GM10248 (cell line): ENCODE results near the gene CDC20.
A peak's percentile ranks its signal among the peaks of the same experiment; 100 is the strongest.

Source experiments
- CTCF ChIA-PET: fragments of 300-600 bp; sonication (Branson Sonifier 250); formaldehyde crosslinking; extraction: SDS; loops from one replicate; lab custom pipeline; 2021; ENCODE audit warnings: antibody characterized with exemption; lab: Yijun Ruan, JAX
- POLR2A ChIA-PET: fragments of 350-650 bp; sonication (Branson Sonifier 250); formaldehyde crosslinking; extraction: SDS; loops from one replicate; lab custom pipeline; 2020; ENCODE audit warnings: antibody characterized with exemption; lab: Yijun Ruan, JAX
- DNase-seq: peaks from one replicate; pipeline ENCODE4 v3.0.0; 2012; ENCODE audit errors: extremely low spot score
- CTCF ChIP-seq: IDR thresholded peaks from 2 replicates; pipeline ENCODE4 v1.5.1; 2012; ENCODE audit warnings: mild to moderate bottlenecking, low read depth; ENCODE audit errors: extremely low read depth, missing control alignments, control extremely low read depth

The CDC20 gene

DNA sequence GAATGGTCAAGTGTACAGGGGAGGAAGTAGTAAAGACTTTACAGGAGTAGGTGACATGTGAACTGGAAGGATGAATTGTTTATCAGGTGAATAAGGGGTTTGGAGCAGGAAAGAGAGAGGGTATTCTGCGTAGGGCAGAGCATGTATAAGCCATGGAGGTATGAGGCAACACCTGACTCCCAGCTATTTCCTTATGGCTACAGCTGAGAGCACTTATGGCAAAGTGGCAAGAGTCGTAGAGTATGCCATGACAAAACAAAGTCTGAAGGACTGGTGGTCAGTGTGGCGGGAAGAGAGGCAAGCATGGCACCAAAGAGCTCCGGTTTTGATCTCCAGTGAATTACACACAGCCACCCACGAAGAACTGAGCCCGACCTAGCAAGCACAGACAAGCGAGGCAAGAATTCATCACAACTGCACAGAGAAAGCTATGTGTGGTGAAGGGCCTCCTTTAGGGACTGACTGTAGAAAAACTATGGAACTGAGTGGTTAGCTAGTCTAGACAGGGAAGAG, 18.0 kb downstream of the CDC20 start:
- no peak for DNase-seq
- no peak for TF ChIP-seq CTCF
- POLR2A ChIA-PET, result interaction anchor here (1.0 to 1.1 kb wide), 2 partner anchors 12 to 424 kb away, joined by 3 read pairs; no protein-coding TSS in a partner anchor
- CTCF ChIA-PET, result interaction anchor here (1.1 to 1.5 kb wide), 5 partner anchors 8 to 150 kb away, joined by 3 to 7 read pairs (median 4); partner anchors contain the start of gene ELOVL1

GRCh38 chr1:43377831-43378230, 19.1 kb downstream of the CDC20 start:
- ChIA-PET CTCF (interaction anchor here (1.1 to 1.3 kb wide), 5 partner anchors 8 to 20 kb away, joined by 3 to 4 read pairs (median 4); partner anchors contain the start of gene ELOVL1), POLR2A (interaction anchor here (0.6 kb wide), 1 partner anchor 1441 kb away, joined by 3 read pairs; no protein-coding TSS in a partner anchor)
- TF ChIP-seq CTCF, result no peak
- DNase-seq, result no peak

GRCh38 chr1:43379476-43379875, 20.7 kb downstream of the CDC20 start:
- no peak for DNase-seq
- ChIA-PET CTCF (interaction anchor here (1.1 kb wide), 1 partner anchor 152 kb away, joined by 3 read pairs; no protein-coding TSS in a partner anchor), POLR2A (no interaction called here)
- no peak for TF ChIP-seq CTCF

GRCh38 chr1:43381612-43382011, 22.8 kb downstream of the CDC20 start:
- TF ChIP-seq CTCF, result no peak
- POLR2A ChIA-PET, result interaction anchor here (1.1 kb wide), 1 partner anchor 13 kb away, joined by 6 read pairs; the partner anchor contains the start of gene ELOVL1
- no peak for DNase-seq
- CTCF ChIA-PET, result interaction anchor here (0.6 to 1.6 kb wide), 2 partner anchors 147 to 155 kb away, joined by 3 to 4 read pairs; no protein-coding TSS in a partner anchor

DNA sequence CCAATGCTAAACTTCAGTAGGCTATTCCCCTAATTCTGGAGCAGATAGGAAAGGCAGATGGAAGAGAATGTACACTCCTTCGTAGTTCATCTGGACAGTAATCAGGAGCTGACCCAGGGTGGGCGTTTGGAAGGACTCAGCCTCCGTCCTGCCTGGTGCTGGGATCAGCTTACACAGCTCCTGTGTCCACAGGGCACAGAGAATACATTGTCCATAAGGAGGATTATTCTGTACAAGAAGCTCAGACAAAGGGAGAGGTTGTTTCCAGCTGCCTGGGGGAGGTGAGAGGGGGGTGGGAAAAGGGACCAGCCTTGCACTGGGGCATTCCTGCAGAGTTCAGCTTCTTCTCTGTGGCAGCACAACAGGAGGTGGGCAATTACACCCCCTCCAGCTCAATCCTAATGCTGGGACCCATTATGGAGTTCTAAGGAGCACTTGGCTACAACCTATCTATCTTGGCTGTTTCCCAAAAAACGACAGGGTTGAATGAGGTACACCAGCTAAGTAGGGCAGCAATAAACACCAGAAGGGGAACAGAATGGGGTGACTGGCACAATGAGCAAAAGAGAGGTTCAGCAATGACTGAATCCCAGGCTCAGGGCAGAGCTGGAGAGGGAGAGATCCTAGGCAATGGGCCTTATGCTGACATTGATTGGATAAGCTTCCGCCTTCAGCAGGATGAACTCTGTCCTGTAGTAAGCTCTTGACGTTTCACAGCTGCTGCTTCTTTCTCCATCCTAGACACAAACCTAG, 23.4 kb downstream of the CDC20 start:
- CTCF ChIA-PET, result interaction anchor here (0.6 to 1.6 kb wide), 2 partner anchors 148 to 155 kb away, joined by 3 to 4 read pairs; no protein-coding TSS in a partner anchor
- POLR2A ChIA-PET, result interaction anchor here (1.1 kb wide), 1 partner anchor 14 kb away, joined by 6 read pairs; the partner anchor contains the start of gene ELOVL1
- TF ChIP-seq CTCF, result no peak
- no peak for DNase-seq

- CTCF ChIA-PET, result interaction anchor here (0.7 to 2.1 kb wide), 4 partner anchors 15 to 156 kb away, joined by 3 to 10 read pairs (median 4); partner anchors contain the start of gene ELOVL1
- no peak for DNase-seq
- POLR2A ChIA-PET, result no interaction called here
- TF ChIP-seq CTCF, result peak; percentile 16
Measured at GRCh38 chr1:43383449-43383848, 24.7 kb downstream of the CDC20 start.
